Hepatocyte (in vitro differentiated cells): ENCODE results near the gene MOK. TPM values are rescaled to one million over a fixed set of nuclear protein-coding genes. Genes with fewer than 3 reads are reported as not detected.

Source experiments
- DNase-seq: peaks from one replicate; pipeline ENCODE4 v3.0.0-alpha.2; 2016; ENCODE audit warnings: low spot score
- H2AFZ ChIP-seq: fragments of 200-600 bp; sonication (generic); 2 replicates; pipeline ENCODE4 v1.6.0; 2016; ENCODE audit warnings: antibody characterized with exemption, mild to moderate bottlenecking
- H3K27ac ChIP-seq: fragments of 200-600 bp; sonication (generic); 2 replicates; pipeline ENCODE4 v1.5.1; 2016; ENCODE audit warnings: mild to moderate bottlenecking
- H3K27me3 ChIP-seq: fragments of 200-600 bp; sonication (generic); 2 replicates; pipeline ENCODE4 v1.6.1; 2016
- H3K36me3 ChIP-seq: fragments of 200-600 bp; sonication (generic); replicated peaks from 2 replicates; pipeline ENCODE4 v1.5.1; 2016; ENCODE audit warnings: low read depth; ENCODE audit not compliant: insufficient read depth
- H3K4me1 ChIP-seq: fragments of 200-600 bp; sonication (generic); 2 replicates; pipeline ENCODE4 v1.5.1; 2016; ENCODE audit warnings: mild to moderate bottlenecking, moderate library complexity; ENCODE audit not compliant: insufficient read depth
- H3K4me2 ChIP-seq: fragments of 200-600 bp; sonication (generic); 2 replicates; pipeline ENCODE4 v1.6.0; 2016
- H3K4me3 ChIP-seq: fragments of 200-600 bp; sonication (generic); 2 replicates; pipeline ENCODE4 v1.5.1; 2016; ENCODE audit warnings: mild to moderate bottlenecking
- H3K79me2 ChIP-seq: fragments of 200-600 bp; sonication (generic); 2 replicates; pipeline ENCODE4 v1.6.0; 2017; ENCODE audit warnings: mild to moderate bottlenecking
- H3K9me2 ChIP-seq: fragments of 200-600 bp; sonication (generic); replicated peaks from 2 replicates; pipeline ENCODE4 v1.6.0; 2017; ENCODE audit warnings: mild to moderate bottlenecking; ENCODE audit not compliant: insufficient read depth
- H3K9me3 ChIP-seq: fragments of 200-600 bp; sonication (generic); 2 replicates; pipeline ENCODE4 v1.5.1; 2016; ENCODE audit warnings: low read depth, mild to moderate bottlenecking
- H4K20me1 ChIP-seq: fragments of 200-600 bp; sonication (generic); 2 replicates; pipeline ENCODE4 v1.6.0; 2016; ENCODE audit warnings: mild to moderate bottlenecking; ENCODE audit not compliant: insufficient read depth, poor library complexity, severe bottlenecking
- CTCF ChIP-seq: fragments of 200-600 bp; sonication (generic); IDR thresholded peaks from 2 replicates; pipeline ENCODE4 v1.5.1; 2016; ENCODE audit warnings: antibody characterized with exemption, mild to moderate bottlenecking; ENCODE audit not compliant: poor library complexity
- EZH2 ChIP-seq: fragments of 200-600 bp; sonication (generic); IDR thresholded peaks from 2 replicates; pipeline ENCODE4 v1.6.1; 2016; ENCODE audit warnings: antibody characterized with exemption, mild to moderate bottlenecking, borderline replicate concordance
- EZH2phosphoT487 ChIP-seq: fragments of 200-600 bp; sonication (generic); IDR thresholded peaks from one replicate; pipeline ENCODE4 v1.6.1; 2018; ENCODE audit warnings: antibody characterized with exemption, mild to moderate bottlenecking, low read depth, moderate library complexity; ENCODE audit not compliant: unreplicated experiment, severe bottlenecking
- WGBS: methylation state at CpG from one replicate; pipeline ENCODE4 v1.1.6; 2016; ENCODE audit warnings: low lambda C conversion rate; ENCODE audit errors: missing lambda C conversion rate; 5-methylcytosine and 5-hydroxymethylcytosine counted together
- polyA plus RNA-seq: library from polyadenylated mRNA; unstranded; fragments of >200 nt; fragmentation: Nextera tagmentation; extraction: Ambion mirVana; gene quantifications from 2 replicates; pipeline ENCODE4 v1.2.1, GENCODE V29; 2016
- total RNA-seq: library from RNA; depleted of rRNA; stranded (reverse); fragments of >200 nt; gene quantifications from 2 replicates; pipeline ENCODE4 v1.2.3, GENCODE V29; 2014

Gene MOK
- total and polyA plus RNA-seq, 2 experiments from 2014 or later = 9.3 to 13.5 TPM

DNA sequence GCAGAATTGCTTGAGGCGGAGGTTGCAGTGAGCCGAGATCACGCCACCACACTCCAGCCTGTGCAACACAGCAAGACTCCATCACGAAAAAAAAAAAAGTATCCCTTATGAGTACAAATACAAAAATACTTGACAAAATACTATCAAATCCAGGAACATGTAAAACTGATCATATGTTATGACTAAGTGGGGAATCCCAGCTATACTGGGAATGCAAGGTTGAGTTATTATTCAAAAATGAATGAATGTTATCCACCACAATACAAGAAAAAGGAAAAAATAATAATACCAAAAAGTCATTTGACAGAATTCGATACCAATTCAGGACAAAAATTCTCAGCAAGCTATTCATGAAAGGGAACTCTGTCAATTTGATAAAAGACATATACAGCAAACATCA lies 32.6 kb downstream of the MOK start:
- Histone ChIP-seq H3K9me3 (no peaks in the 10 kb centered on the region), H2AFZ (no peak overlapping the region), H3K36me3 (no peaks in the 10 kb centered on the region), H4K20me1 (no peaks in the 10 kb centered on the region), H3K79me2 (no peaks in the 10 kb centered on the region), H3K4me1 (no peaks in the 10 kb centered on the region), H3K9me2 (no peaks in the 10 kb centered on the region), H3K4me3 (no peak overlapping the region), H3K27ac (no peak overlapping the region), H3K4me2 (no peak overlapping the region), H3K27me3 (no peaks in the 10 kb centered on the region)
- no peak for DNase-seq
- TF ChIP-seq EZH2 (no peak), CTCF (no peak), EZH2phosphoT487 (no peak)
- 100% methylated on average over 5 of the region's 5 CpGs for WGBS

DNA sequence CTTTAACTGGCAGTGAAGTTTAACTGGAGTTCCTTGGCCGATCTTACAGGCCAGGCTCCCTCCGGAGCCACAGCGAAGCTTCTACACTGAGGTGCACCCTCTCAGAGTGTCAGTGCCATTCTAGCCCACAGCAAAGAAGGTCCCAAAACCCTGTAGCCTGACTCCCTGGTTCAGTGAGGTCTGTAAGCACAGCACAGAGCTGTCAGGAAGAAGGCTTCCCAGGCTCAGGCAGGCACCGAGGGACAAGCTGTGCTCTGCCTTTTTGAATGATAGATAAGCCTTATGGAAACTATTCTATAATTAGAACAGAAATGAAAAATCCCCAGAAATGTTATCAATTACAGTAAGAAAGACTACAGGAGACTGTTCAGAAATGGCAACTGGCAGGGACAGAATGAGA lies 40.2 kb downstream of the MOK start:
- Histone ChIP-seq H3K79me2 (no peaks in the 10 kb centered on the region), H2AFZ (no peak overlapping the region), H4K20me1 (no peaks in the 10 kb centered on the region), H3K4me3 (no peak overlapping the region), H3K9me3 (no peaks in the 10 kb centered on the region), H3K27ac (no peak overlapping the region), H3K4me1 (no peaks in the 10 kb centered on the region), H3K4me2 (no peak overlapping the region), H3K9me2 (no peaks in the 10 kb centered on the region), H3K27me3 (no peaks in the 10 kb centered on the region), H3K36me3 (no peaks in the 10 kb centered on the region)
- no peak for TF ChIP-seq EZH2
- no peak for TF ChIP-seq CTCF
- TF ChIP-seq EZH2phosphoT487 = no peak
- no peak for DNase-seq
- WGBS = 83% methylated on average over 4 of the region's 4 CpGs

DNA sequence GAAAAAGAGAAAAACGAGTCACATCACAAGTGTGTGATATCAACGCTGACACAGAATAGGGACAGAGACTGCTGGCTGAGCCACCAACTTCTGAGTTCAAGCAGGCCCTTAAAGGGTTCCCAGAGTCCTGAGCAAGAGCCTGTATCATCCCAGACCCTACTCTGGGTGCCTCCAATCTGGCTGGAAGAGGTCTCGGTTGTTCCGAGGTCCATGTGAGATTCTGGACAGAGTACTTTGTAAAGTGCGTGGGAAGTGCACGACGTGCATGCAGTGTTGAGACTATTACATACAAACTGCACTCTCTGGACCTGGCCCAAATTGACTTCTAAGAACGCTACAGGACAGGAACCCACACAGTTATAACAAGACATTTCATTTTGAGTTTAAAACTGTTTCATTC lies 40.6 kb downstream of the MOK start:
- Histone ChIP-seq H3K4me3 (no peak overlapping the region), H2AFZ (no peak overlapping the region), H3K79me2 (no peaks in the 10 kb centered on the region), H3K9me3 (no peaks in the 10 kb centered on the region), H3K4me2 (no peak overlapping the region), H3K36me3 (no peaks in the 10 kb centered on the region), H3K9me2 (no peaks in the 10 kb centered on the region), H3K27ac (no peak overlapping the region), H4K20me1 (no peaks in the 10 kb centered on the region), H3K4me1 (no peaks in the 10 kb centered on the region), H3K27me3 (no peaks in the 10 kb centered on the region)
- TF ChIP-seq CTCF (no peak), EZH2phosphoT487 (no peak), EZH2 (no peak)
- WGBS = 92% methylated on average over 8 of the region's 8 CpGs
- no peak for DNase-seq

GRCh38 chr14:102262929-102263462 lies 42.0 kb downstream of the MOK start:
- Histone ChIP-seq H3K79me2 (no peaks in the 10 kb centered on the region), H3K4me1 (no peaks in the 10 kb centered on the region), H3K4me2 (no peak overlapping the region), H3K27ac (no peak overlapping the region), H4K20me1 (no peaks in the 10 kb centered on the region), H3K9me3 (no peaks in the 10 kb centered on the region), H3K4me3 (no peak overlapping the region), H2AFZ (no peak overlapping the region), H3K36me3 (no peaks in the 10 kb centered on the region), H3K9me2 (no peaks in the 10 kb centered on the region), H3K27me3 (no peaks in the 10 kb centered on the region)
- 63% methylated on average over 7 of the region's 7 CpGs for WGBS
- no peak for TF ChIP-seq EZH2phosphoT487
- TF ChIP-seq CTCF = no peak
- no peak for TF ChIP-seq EZH2
- DNase-seq = no peak
